22Rv1 (cell line): ENCODE results near the gene DNAJA4.

Experiments used
- H3K27ac ChIP-seq: fragments of 450-650 bp; 2 replicates; pipeline ENCODE4 v1.5.1; 2017
- CTCF ChIP-seq: fragments of 450-650 bp; IDR thresholded peaks from 2 replicates; pipeline ENCODE4 v1.5.1; 2017; ENCODE audit warnings: mild to moderate bottlenecking
- ZFX ChIP-seq: fragments of 450-650 bp; IDR thresholded peaks from 2 replicates; pipeline ENCODE4 v1.6.1; 2017; ENCODE audit warnings: antibody characterized with exemption, borderline replicate concordance

DNAJA4 gene

GRCh38 chr15:78282324-78282723, 18.0 kb downstream of the DNAJA4 start:
- H3K27ac ChIP-seq, result no peak overlapping the region
- TF ChIP-seq CTCF (no peak), ZFX (no peak)

DNA sequence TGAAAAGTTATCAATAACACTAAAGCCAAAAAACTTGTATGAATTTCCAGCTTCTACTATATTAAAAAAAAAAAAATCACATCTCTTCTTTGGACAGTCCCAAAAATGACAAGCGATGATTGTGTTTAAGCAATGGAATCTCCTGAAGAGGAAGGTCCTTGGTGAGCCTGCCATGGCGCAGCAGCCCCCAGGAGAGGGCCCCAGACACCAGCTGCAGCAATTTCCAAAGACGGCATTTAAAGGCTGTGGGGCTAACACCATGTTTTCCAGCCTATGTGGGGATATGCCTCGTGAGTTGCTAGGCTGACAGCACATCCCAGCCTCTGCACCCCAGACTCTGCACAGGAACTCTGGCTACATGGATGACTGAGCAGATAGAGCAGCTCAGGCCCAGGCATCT, 20.4 kb downstream of the DNAJA4 start:
- TF ChIP-seq CTCF (peak; percentile 16; the same call in 1 of the 2 replicates), ZFX (no peak)
- no peak overlapping the region for H3K27ac ChIP-seq

DNA sequence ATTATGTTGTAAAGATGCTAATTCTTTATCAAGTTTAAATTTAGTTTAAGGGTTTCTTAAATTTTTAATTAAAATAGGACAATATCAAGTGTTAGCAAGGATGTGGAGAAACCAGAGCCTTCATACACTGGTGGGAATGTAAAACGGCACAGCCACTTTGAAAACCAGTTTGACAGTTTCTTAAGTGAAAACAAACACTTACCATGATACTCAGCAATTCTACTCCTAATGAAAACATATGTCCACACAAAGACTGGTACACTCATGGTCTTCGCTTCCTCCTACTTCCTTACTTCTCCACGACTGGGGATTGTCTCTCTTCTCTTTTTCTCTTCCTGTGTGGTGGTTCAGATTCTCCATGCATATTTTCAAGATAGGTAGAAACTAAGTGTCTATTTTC, 25.9 kb downstream of the DNAJA4 start:
- TF ChIP-seq CTCF (no peak), ZFX (no peak)
- H3K27ac ChIP-seq, result peak overlapping the region; percentile 93

DNA sequence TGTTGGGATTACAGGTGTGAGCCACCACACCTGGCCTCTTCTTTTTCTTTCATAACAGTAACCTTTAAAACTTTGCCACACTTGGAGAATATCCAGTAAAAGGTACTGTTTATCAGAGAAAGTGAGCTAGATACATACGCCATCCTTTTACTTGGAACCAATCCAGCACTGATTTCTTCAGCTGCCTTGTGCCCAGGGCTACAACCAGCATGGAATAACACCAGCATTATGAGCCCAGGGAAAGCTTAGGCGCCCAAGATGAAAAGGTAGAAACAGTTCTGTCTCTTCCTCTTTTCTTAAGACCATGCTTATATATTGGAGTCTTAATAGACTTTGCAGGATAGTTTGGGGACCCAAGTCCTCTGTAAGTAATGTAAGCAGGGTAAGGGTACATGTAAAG, 26.7 kb downstream of the DNAJA4 start:
- H3K27ac ChIP-seq, result peak overlapping the region; percentile 93
- no peak for TF ChIP-seq CTCF
- no peak for TF ChIP-seq ZFX

DNA sequence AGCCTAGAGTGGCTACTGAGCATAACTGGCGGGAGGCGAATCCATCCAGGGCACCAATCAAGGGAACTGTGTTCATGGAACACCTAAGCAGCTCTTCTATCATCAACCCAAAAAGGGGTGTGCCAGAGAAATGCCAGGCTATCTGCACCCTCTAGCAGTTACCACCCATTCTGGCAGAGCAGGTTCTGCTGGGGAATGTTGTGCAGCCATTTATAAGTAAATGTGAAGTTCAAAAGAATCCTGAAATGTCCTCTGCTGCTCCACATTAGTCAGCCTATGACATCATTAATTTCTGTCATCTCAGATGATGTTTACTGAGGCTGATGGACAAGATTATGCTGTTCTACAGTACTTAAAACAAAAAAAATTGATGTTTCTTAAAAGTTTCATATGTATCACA, 27.3 kb downstream of the DNAJA4 start:
- no peak for TF ChIP-seq ZFX
- TF ChIP-seq CTCF, result no peak
- H3K27ac ChIP-seq, result peak overlapping the region; percentile 93

DNA sequence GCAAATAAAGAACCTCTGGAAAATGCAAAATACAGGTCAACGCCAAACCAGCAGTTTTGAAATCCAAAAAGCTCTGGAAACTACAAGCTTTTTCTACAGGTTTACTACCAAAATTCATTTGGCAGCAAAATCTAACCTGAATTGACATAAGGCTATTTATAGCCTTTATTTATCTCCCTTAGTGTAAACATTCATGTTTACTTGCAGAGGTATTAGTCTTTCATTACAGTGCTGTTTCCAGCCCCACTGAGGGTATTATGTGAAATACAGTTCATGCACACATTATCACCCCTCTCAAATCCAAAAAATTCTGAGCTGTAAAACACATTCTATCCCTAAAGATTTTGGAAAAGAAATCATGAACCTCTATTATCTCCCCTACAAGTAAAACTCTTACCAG, 27.9 kb downstream of the DNAJA4 start:
- H3K27ac ChIP-seq, result peak overlapping the region; percentile 93
- TF ChIP-seq CTCF (no peak), ZFX (no peak)

GRCh38 chr15:78299101-78299930, 35.0 kb downstream of the DNAJA4 start, which contains the start of gene SKIC8:
TSS of gene SKIC8 (minus strand) at chr15:78299609. CDS start at chr15:78295686, 3,923 bp downstream.
- TF ChIP-seq CTCF (peak; percentile 24), ZFX (no peak)
- H3K27ac ChIP-seq, result peak within 1 kb of the TSS; percentile 79
